Ectodermal cell (in vitro differentiated cells): ENCODE data around the gene CASKIN2.

Experiments
- H3K27ac ChIP-seq: 2 replicates; pipeline ENCODE4 v1.7.0; 2013; ENCODE audit warnings: mild to moderate bottlenecking, low read depth, low read length; ENCODE audit not compliant: insufficient read depth, poor library complexity, severe bottlenecking
- H3K27me3 ChIP-seq: 2 replicates; pipeline ENCODE4 v1.7.0; 2013; ENCODE audit warnings: mild to moderate bottlenecking, low read length; ENCODE audit not compliant: insufficient read depth, control insufficient read depth, poor library complexity, severe bottlenecking
- H3K36me3 ChIP-seq: one replicate; pipeline ENCODE4 v1.7.0; 2013; ENCODE audit warnings: low read length; ENCODE audit not compliant: control insufficient read depth, insufficient read depth
- H3K4me1 ChIP-seq: one replicate; pipeline ENCODE4 v1.7.0; 2013; ENCODE audit warnings: low read length; ENCODE audit not compliant: control insufficient read depth, insufficient read depth
- H3K4me3 ChIP-seq: 2 replicates; pipeline ENCODE4 v1.7.0; 2013; ENCODE audit warnings: low read depth, low read length, control low read depth; ENCODE audit not compliant: insufficient read depth
- H3K9me3 ChIP-seq: 2 replicates; pipeline ENCODE4 v1.7.0; 2013; ENCODE audit warnings: mild to moderate bottlenecking, low read length, moderate library complexity; ENCODE audit not compliant: control insufficient read depth
- WGBS, 2 experiments: methylation state at CpG; one replicate each; pipeline ENCODE4 v1.1.7; 2013; ENCODE audit warnings: missing lambda C conversion rate in 2 of 2; 5-methylcytosine and 5-hydroxymethylcytosine counted together

Gene CASKIN2

DNA sequence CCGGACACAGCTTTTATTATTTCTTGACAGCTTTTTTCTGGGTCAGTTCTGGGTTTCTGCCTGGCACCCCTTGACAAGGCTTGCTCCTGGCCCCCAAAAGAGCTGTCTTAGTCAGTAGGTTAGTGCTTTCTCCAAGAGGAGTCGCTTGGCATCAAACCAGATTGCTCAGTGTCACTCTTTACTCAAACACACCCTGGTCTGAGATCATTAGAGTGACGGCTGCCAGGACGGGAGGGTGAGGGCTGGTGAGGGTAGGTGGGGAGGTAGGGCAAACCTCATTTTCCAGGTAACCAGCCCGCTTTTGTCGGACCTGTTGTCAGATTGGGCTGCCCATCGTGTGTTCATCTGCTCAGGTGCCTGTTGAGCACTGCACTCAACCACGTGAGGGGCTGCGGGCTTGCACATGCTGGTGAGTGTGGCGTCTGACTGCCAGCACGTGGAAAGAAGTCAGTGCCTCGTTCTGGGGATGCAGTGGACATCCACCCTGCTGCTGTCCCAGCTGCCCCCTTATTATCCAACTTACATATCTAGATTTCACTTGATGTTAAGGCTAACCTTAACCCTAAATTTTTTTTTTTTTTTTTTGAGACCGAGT is 46.5 kb downstream of the CASKIN2 start:
- Histone ChIP-seq H3K36me3 (peaks cover 9% of the 10 kb centered on the region), H3K27ac (no peak overlapping the region), H3K27me3 (no peaks in the 10 kb centered on the region), H3K4me3 (no peak overlapping the region), H3K9me3 (no peaks in the 10 kb centered on the region), H3K4me1 (no peaks in the 10 kb centered on the region)
- WGBS, 2 experiments, result 93 to 95% methylated on average over 13 of the region's 13 CpGs

DNA sequence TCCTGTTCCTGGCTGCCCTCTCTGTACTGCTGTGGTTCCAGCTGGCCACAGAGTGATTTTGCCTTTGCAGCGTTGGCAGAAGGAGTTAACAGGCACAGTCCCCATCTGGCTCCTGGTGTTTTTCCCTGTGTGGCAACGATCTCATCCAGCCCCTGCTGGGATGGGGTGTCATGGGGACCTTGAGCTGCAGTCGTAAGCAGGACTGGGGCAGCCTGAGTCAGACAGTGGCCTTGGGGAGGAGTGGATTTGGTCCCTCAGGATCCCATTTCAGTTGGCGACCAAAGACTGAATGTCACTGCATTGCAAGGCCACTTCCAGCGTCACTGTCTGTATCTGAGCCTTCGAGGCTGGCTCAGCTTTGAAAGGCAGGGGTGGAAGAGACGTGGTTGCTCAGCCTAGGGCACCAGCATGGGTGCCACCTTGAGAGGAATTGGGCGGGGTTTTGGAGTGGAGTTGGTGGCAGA is 47.0 kb downstream of the CASKIN2 start:
- 88 to 92% methylated on average over 8 of the region's 8 CpGs for WGBS, 2 experiments

DNA sequence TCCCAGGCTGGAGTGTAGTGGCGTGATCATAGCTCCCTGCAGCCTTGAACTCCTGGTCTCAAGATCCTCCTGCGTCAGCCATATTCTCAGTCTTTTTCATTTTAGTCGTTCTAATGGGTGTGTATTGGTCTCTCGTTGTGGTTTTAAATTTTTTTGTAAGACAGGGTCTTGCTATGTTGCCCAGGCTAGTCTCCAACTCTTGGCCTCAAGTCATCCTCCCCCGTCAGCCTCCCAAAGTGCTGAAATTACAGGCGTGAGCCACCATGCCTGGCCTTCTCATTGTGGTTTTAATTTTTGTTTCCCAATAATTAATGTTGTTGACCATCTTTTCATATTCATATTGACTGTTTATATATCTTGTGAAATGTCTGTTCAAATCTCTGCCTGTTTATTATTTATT is 50.3 kb downstream of the CASKIN2 start:
- Histone ChIP-seq H3K27ac (no peak overlapping the region), H3K36me3 (no peaks in the 10 kb centered on the region), H3K9me3 (no peaks in the 10 kb centered on the region), H3K4me1 (no peaks in the 10 kb centered on the region), H3K27me3 (no peaks in the 10 kb centered on the region), H3K4me3 (no peak overlapping the region)
- 92 to 99% methylated on average over 6 of the region's 6 CpGs for WGBS, 2 experiments

More for the DNA sequence above, 47.0 kb downstream of the CASKIN2 start:
- no peaks in the 10 kb centered on the region for H3K27me3 ChIP-seq
- H3K4me3 ChIP-seq, result no peak overlapping the region
- no peak overlapping the region for H3K27ac ChIP-seq
- no peaks in the 10 kb centered on the region for H3K4me1 ChIP-seq
- H3K36me3 ChIP-seq, result peaks cover 9% of the 10 kb centered on the region
- no peaks in the 10 kb centered on the region for H3K9me3 ChIP-seq

DNA sequence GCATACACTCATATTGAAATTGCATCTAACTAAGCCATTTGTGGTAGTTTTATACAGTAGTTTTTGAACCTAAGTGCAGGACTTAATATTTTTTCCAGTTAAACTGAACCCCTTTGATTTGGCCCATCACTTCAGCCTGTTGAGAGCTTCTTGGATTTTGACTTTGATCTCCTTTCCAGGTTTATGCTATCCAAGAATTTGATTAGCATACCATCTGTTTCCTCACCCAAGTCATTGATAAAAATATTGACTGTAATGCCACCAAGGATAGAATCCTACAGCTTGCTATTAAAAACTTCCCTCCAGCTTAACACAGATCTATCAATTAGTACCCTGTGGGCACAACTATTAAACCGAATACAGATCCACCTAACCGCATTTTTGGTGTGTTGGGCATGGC is 51.7 kb downstream of the CASKIN2 start:
- Histone ChIP-seq H3K27me3 (no peaks in the 10 kb centered on the region), H3K27ac (no peak overlapping the region), H3K4me1 (no peaks in the 10 kb centered on the region), H3K36me3 (no peaks in the 10 kb centered on the region), H3K9me3 (no peaks in the 10 kb centered on the region), H3K4me3 (no peak overlapping the region)
- WGBS, 2 experiments, result 92 to 96% methylated on average over 2 of the region's 2 CpGs

DNA sequence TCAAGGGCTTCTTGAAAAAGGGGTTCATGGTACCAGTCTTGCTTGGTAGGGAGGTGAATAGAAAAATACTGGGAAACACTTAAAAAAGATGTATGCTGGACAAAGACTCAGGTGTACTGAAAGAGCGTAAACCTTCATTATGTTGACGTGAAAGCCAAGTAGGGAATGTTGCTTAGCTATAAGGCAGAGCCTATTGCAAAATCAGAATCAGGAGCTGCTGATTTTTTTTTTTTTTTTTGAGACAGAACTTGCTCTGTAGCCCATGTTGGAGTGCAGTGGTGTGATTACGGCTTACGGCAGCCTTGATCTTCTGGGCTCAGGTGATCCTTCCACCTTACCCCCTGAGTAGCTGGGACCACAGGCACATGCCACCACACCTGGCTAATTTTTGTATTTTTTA is 55.0 kb downstream of the CASKIN2 start:
- 90 to 95% methylated on average over 4 of the region's 4 CpGs for WGBS, 2 experiments
- Histone ChIP-seq H3K27me3 (no peaks in the 10 kb centered on the region), H3K4me1 (peaks cover 7% of the 10 kb centered on the region), H3K36me3 (no peaks in the 10 kb centered on the region), H3K9me3 (no peaks in the 10 kb centered on the region), H3K4me3 (no peak overlapping the region), H3K27ac (no peak overlapping the region)

DNA sequence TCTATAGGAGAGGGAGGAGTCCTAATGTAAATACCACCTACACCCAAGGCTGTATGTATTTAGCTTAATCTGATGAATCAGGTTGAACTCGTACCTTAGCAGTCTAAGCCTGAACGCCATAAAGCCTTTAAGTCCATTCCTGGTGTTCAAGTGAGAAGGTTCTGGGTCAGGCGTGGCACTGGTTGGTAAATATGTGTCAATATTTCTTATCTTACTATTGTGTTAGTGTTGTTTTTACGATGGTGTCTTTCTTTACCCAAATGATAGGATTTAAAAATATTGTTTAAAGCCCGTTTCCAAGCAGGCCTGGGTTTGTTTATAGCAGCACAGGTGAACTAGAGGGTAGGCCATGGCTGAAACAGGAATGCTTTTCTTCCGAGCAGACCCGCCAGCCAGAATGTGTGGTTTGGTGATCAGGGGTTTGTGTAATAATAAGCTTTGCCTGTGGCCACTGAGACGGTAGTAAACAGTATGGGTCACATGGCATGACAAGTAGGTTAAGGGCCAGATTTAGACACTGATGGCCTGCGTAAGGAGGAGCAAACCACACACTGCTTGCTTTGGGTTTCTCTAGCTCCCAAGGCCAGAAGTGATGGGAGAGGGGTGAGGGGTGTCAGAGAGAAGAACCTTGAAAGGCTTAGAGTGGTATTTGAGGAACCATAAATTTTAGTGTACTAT is 55.6 kb downstream of the CASKIN2 start:
- 95 to 96% methylated on average over 9 of the region's 9 CpGs for WGBS, 2 experiments
- Histone ChIP-seq H3K27me3 (no peaks in the 10 kb centered on the region), H3K4me3 (no peak overlapping the region), H3K4me1 (peaks cover 7% of the 10 kb centered on the region), H3K9me3 (no peaks in the 10 kb centered on the region), H3K27ac (no peak overlapping the region), H3K36me3 (no peaks in the 10 kb centered on the region)

DNA sequence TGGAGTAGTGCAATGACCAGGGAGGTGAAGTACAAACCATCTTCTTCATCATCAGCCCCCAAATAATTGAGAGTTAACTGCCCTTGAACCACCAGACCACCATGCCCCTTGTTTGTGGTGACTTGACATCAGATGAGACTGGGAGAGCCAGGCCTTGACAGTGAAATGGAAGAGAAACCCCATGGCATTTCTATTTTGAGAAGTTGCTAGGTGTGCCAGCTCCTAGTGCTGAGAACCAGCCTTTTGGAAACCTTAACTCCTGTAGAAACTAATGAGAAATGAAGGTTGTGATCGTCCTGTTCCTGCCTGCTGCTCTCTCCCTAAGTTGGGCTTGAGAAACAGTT is 56.1 kb downstream of the CASKIN2 start:
- Histone ChIP-seq H3K27ac (no peak overlapping the region), H3K27me3 (no peaks in the 10 kb centered on the region), H3K9me3 (no peaks in the 10 kb centered on the region), H3K4me1 (peaks cover 7% of the 10 kb centered on the region), H3K4me3 (no peak overlapping the region), H3K36me3 (no peaks in the 10 kb centered on the region)
- 80 to 81% methylated on average over 1 of the region's 1 CpG for WGBS, 2 experiments

DNA sequence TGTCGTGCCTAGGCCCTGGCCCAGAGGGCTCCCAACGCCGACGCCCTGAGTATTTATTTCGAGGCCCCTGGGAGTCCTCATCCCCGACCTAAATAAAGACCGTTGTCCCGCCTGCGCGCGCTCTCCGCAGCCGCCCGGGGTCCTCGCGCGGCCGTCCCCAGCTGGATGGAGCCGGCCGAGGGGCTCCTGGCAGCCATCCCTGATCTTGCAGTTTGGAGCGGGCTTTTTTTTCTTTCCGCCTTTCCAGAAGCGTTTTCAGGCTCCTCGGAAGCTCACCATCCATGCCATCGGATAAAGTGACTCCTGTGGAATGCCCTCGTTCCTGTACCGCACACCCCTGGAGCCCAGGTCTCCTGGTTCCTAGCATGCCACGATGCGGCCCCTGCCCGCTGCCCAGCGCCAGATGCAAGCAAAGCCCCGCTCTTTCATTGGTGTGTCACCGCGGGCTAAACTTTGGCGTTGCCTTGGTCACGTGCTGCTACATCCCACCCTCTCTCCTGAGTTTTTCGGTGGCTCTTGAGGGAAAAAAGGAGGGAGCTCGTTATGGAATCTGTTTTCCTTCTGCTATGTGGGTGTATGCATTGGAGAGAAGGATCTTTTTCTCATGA is 58.2 kb downstream of the CASKIN2 start:
- WGBS, 2 experiments, result 1 to 2% methylated on average over 38 of the region's 38 CpGs
- peaks cover 7% of the 10 kb centered on the region for H3K4me1 ChIP-seq
- no peaks in the 10 kb centered on the region for H3K27me3 ChIP-seq
- no peaks in the 10 kb centered on the region for H3K36me3 ChIP-seq
- H3K4me3 ChIP-seq, result peak overlapping the region; percentile 67
- H3K9me3 ChIP-seq, result no peaks in the 10 kb centered on the region
- peak overlapping the region; percentile 85 for H3K27ac ChIP-seq

DNA sequence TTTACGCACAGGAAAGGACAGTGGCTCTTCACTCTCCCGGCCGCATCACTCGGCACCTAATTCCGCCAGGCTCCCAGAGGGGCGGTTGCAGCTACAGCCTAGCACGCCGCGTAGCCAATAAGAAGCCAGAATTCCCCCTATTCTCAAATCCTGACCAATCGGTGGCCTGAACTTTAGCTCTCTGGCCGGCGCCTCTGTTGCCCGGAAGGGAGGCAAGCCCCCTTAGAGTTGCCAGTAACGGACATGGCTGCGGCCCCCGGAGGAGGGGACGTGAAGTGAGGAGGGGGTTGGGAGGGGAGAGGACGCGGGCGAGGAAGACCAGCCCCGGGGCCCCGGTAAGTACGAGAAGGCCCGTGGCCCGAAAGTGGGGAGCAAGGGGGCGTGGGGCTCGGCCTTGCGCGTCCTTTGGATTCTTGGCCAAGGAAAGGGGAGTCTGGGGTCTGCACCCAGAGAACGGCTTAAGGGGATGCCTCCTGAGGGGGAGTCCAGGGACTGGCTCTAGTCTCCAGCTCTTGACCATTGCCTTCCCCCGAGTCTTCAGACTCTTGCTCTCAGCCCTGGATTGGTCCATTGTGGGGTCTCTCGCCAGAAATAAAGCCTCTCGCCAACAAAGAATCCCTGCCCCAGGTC is 58.8 kb downstream of the CASKIN2 start, which contains the start of gene TMEM94:
TSS of gene TMEM94 (plus strand) at position 219 of the 630 bp plus-strand sequence. CDS start 15,271 bp downstream, outside the sequence.
- Histone ChIP-seq H3K27ac (peak within 1 kb of the TSS; percentile 85), H3K4me3 (peak within 1 kb of the TSS; percentile 67), H3K4me1 (peaks cover 7% of the 10 kb centered on the region), H3K9me3 (no peaks in the 10 kb centered on the region), H3K27me3 (no peaks in the 10 kb centered on the region), H3K36me3 (no peaks in the 10 kb centered on the region)
- WGBS, 2 experiments, result 1% methylated on average over 33 of the region's 33 CpGs

DNA sequence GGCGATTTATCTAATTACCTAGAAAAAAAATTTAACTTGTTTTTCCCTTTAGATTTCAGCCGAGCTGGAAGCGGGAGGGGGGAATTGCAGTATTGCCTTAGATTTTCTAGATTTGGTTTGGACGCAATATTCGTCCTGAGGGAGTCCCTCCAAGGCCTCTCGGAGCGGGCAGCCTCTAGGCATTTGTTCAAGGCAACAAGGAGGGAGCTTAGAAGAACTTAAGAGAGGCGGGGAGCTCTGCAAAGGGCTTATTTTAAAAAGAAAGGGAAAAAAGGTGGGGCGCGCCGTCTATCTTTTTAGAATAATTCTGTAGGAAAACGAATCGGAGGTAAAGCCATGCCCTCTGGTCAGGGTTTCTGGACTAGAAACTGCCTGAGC is 59.3 kb downstream of the CASKIN2 start:
- WGBS, 2 experiments, result 9 to 19% methylated on average over 12 to 13 of the region's 13 CpGs
- no peaks in the 10 kb centered on the region for H3K27me3 ChIP-seq
- peaks cover 7% of the 10 kb centered on the region for H3K4me1 ChIP-seq
- H3K9me3 ChIP-seq, result no peaks in the 10 kb centered on the region
- H3K36me3 ChIP-seq, result no peaks in the 10 kb centered on the region
- peak overlapping the region; percentile 6 for H3K27ac ChIP-seq
- peak overlapping the region; percentile 67 for H3K4me3 ChIP-seq
